Pancreas (tissue), 10 donors: Measurements from ENCODE around the gene NBEAL2. TPM values are rescaled to one million over a fixed set of nuclear protein-coding genes. Genes with fewer than 3 reads are reported as not detected.
A peak's percentile ranks its signal among the peaks of the same experiment; 100 is the strongest.

ENCODE experiments used
- ATAC-seq, 4 donors: fragments of 200-7000 bp; cut with Tn5 transposase; one replicate each; pipeline versions ENCODE4 v1.8.0 to v1.9.1; 2020; ENCODE audit warnings: mild to moderate bottlenecking in 4 of 4, moderate library complexity in 4 of 4
- DNase-seq, 6 donors: peaks; one replicate each; pipeline ENCODE4 v3.0.0-alpha.2; 2020
- FAIRE-seq: peaks from 2 replicates; lab custom pipeline; 2012; peaks lifted over from hg19 to GRCh38; lab: Jason Lieb, UNC
- H3K27ac ChIP-seq, 4 donors: fragments of 200-600 bp; sonication (generic); 1 replicate in 3 of 4; 2 replicates in 1 of 4; pipeline versions ENCODE4 v1.5.0 to v1.8.0; 2020
- H3K27me3 ChIP-seq, 4 donors: fragments of 200-600 bp; one replicate each; pipeline ENCODE4 v1.8.0; 2021
- H3K36me3 ChIP-seq, 3 donors: fragments of 200-600 bp; sonication (generic) in 1 of 3; one replicate each; pipeline versions ENCODE4 v1.5.0 to v1.8.0; 2020 to 2021
- H3K4me1 ChIP-seq, 3 donors: fragments of 200-600 bp; one replicate each; pipeline ENCODE4 v1.8.0; 2021
- H3K4me3 ChIP-seq, 4 donors: fragments of 200-600 bp; sonication (generic) in 2 of 4; one replicate each; pipeline versions ENCODE4 v1.5.0 to v1.8.0; 2020 to 2021
- H3K9me3 ChIP-seq, 4 donors: fragments of 200-600 bp; one replicate each; pipeline ENCODE4 v1.8.0; 2021
- CTCF ChIP-seq, 4 donors: fragments of 200-600 bp; sonication (generic) in 3 of 4; IDR thresholded peaks; one replicate each; pipeline versions ENCODE4 v1.5.0 to v1.8.0; 2021; ENCODE audit warnings: antibody characterized with exemption in 4 of 4
- WGBS, 2 donors: extraction: QIAGEN DNeasy Blood & Tissue Kit; methylation state at CpG; one replicate each; pipeline ENCODE4 v1.1.7; 2013; 5-methylcytosine and 5-hydroxymethylcytosine counted together
- intact Hi-C, 3 donors: fragments of 100-400 bp; cut with DNase I; formaldehyde crosslinking; loops; one replicate each; pipeline versions ENCODE4 v1.11.1 to v1.14.2; 2022
- polyA plus RNA-seq, 2 donors: library from polyadenylated mRNA; stranded (reverse); fragments of 200-250 nt; gene quantifications; one replicate each; pipeline ENCODE4 v1.2.3, GENCODE V29; 2013
- total RNA-seq, 6 donors: library from RNA; stranded (reverse); fragmentation: NEBNext Ultra II Directional in 4 of 6; extraction: Animal tissue kit (Norgen Biotek cat#: 25700) in 4 of 6; gene quantifications; one replicate each; pipeline versions ENCODE4 v1.2.1 to v1.2.4, GENCODE V29; 2021 to 2023
- donor health status: healthy with polysubstance abuse.
- donor health status: DM: no; HTN: no; CAD: no; lungs with moderate emphysema.
- donor health status: DM: no; HTN: no; CAD: no.
- donor health status: control.
- donor health status: control.
- donor health status: Bipolar disorder and iron deficiency.
- donor health status: DM: yes; HTN: yes; CAD: no.
- donor health status: DM: no; HTN: no; CAD: no.
- donor health status: DM: no; HTN: no; CAD: no.
- donor health status: DM: yes; HTN: yes; CAD: no.

The NBEAL2 gene
- total and polyA plus RNA-seq, 8 donors, result 30.6 to 265 (median 46.0) TPM

GRCh38 chr3:46957092-46957820 lies 22.2 kb upstream of the NBEAL2 start:
- FAIRE-seq (no peak), DNase-seq (peak in 3 of 6 donors; percentile 47 to 59 (median 55)), ATAC-seq (peak; percentile 38 to 70 (median 46))
- H3K4me1 ChIP-seq, result peaks cover 53 to 66% (median 60%) of the 10 kb centered on the region in 3 donors
- peak overlapping the region; percentile 48 to 61 (median 57) for H3K27ac ChIP-seq
- whole genome bisulfite sequencing, 2 donors, result 27 to 29% methylated on average over 11 of the region's 11 CpGs
- H3K9me3 ChIP-seq, result no peaks in the 10 kb centered on the region
- no peak for TF ChIP-seq CTCF (IDR thresholded peaks at IDR 0.05)
- no peak overlapping the region for H3K4me3 ChIP-seq
- intact Hi-C loops, result no loop called here
- H3K36me3 ChIP-seq, result no peaks in the 10 kb centered on the region
- no peaks in the 10 kb centered on the region for H3K27me3 ChIP-seq

- no peak for TF ChIP-seq CTCF (IDR thresholded peaks at IDR 0.05)
- Histone ChIP-seq H3K27me3 (no peaks in the 10 kb centered on the region), H3K9me3 (no peaks in the 10 kb centered on the region), H3K4me1 (peaks cover 53 to 60% (median 60%) of the 10 kb centered on the region in 3 donors), H3K4me3 (no peak overlapping the region), H3K27ac (peak overlapping the region in 3 of 4 donors; percentile 76 to 84 (median 81)), H3K36me3 (no peaks in the 10 kb centered on the region)
- intact Hi-C loops, result no loop called here
- 56 to 61% methylated on average over 9 of the region's 9 CpGs for WGBS, 2 donors
- FAIRE-seq (no peak), ATAC-seq (no peak), DNase-seq (no peak)
These were observed 20.9 kb upstream of the NBEAL2 start for GRCh38 chr3:46958467-46959160.

GRCh38 chr3:46959161-46959511 lies 20.3 kb upstream of the NBEAL2 start:
- FAIRE-seq (no peak), DNase-seq (no peak), ATAC-seq (peak in 1 of 4 donors; percentile 3)
- no peak for TF ChIP-seq CTCF (IDR thresholded peaks at IDR 0.05)
- peaks cover 53 to 60% (median 55%) of the 10 kb centered on the region in 3 donors for H3K4me1 ChIP-seq
- H3K27ac ChIP-seq, result peak overlapping the region; percentile 51 to 84 (median 78)
- no peaks in the 10 kb centered on the region for H3K36me3 ChIP-seq
- H3K4me3 ChIP-seq, result no peak overlapping the region
- WGBS, 2 donors, result 77 to 90% methylated on average over 6 of the region's 6 CpGs
- intact Hi-C loops, result no loop called here
- no peaks in the 10 kb centered on the region for H3K27me3 ChIP-seq
- H3K9me3 ChIP-seq, result no peaks in the 10 kb centered on the region

GRCh38 chr3:46960081-46960701 lies 19.3 kb upstream of the NBEAL2 start:
- Histone ChIP-seq H3K27me3 (no peaks in the 10 kb centered on the region), H3K36me3 (no peaks in the 10 kb centered on the region), H3K4me3 (no peak overlapping the region), H3K27ac (peak overlapping the region; percentile 51 to 84 (median 78)), H3K4me1 (peaks cover 58 to 65% (median 59%) of the 10 kb centered on the region in 3 donors), H3K9me3 (no peaks in the 10 kb centered on the region)
- FAIRE-seq (no peak), ATAC-seq (peak; percentile 76 to 82 (median 80)), DNase-seq (peak in 4 of 6 donors; percentile 39 to 77 (median 58))
- 18 to 23% methylated on average over 4 of the region's 4 CpGs for WGBS, 2 donors
- intact Hi-C loops, result no loop called here
- no peak for TF ChIP-seq CTCF (IDR thresholded peaks at IDR 0.05)
